PC-9 (cell line): Measurements from ENCODE around the gene IDI2.

Source experiments
- CTCF ChIP-seq: fragments of 200-600 bp; sonication (generic); conservative IDR thresholded peaks from 2 replicates; pipeline ENCODE4 v1.6.1; 2017; ENCODE audit warnings: mixed run types, antibody characterized with exemption, mild to moderate bottlenecking, moderate library complexity
- EZH2 ChIP-seq: fragments of 200-600 bp; sonication (generic); IDR thresholded peaks from 2 replicates; pipeline ENCODE4 v1.8.0; 2017; ENCODE audit warnings: antibody characterized with exemption, low read depth

GRCh38 chr10:971150-971542, 54.5 kb downstream of the IDI2 start:
- no peak for TF ChIP-seq CTCF
- no peak for TF ChIP-seq EZH2
